ENCODE measurements around the gene HHATL. TPM values are rescaled to one million over a fixed set of nuclear protein-coding genes. Genes with fewer than 3 reads are reported as not detected.

HHATL gene
- total and polyA plus RNA-seq, 8 donors = 0.29 to 1.3 (median 1.0) TPM; not detected in 1

DNA sequence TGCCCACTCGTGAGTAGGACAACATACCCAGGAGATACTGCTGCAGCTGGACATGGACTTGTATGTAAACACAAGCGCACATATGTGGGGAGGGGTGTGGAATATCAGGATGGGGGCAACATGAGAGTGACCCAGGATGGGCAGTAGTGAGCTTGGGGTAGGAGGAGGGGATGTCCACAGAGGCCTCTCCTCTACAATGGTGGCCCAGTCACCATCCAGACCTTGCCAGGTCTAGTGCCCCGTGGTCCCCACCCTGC lies 49.4 kb downstream of the HHATL start:
- TF ChIP-seq, protein P1, sequence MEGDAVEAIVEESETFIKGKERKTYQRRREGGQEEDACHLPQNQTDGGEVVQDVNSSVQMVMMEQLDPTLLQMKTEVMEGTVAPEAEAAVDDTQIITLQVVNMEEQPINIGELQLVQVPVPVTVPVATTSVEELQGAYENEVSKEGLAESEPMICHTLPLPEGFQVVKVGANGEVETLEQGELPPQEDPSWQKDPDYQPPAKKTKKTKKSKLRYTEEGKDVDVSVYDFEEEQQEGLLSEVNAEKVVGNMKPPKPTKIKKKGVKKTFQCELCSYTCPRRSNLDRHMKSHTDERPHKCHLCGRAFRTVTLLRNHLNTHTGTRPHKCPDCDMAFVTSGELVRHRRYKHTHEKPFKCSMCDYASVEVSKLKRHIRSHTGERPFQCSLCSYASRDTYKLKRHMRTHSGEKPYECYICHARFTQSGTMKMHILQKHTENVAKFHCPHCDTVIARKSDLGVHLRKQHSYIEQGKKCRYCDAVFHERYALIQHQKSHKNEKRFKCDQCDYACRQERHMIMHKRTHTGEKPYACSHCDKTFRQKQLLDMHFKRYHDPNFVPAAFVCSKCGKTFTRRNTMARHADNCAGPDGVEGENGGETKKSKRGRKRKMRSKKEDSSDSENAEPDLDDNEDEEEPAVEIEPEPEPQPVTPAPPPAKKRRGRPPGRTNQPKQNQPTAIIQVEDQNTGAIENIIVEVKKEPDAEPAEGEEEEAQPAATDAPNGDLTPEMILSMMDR (IDR thresholded peaks at IDR 0.05) = no peak
- no peak for DNase-seq
- ATAC-seq = peak; percentile 1
- Histone ChIP-seq H3K27me3 (no peaks in the 10 kb centered on the region), H3K9me3 (no peaks in the 10 kb centered on the region), H3K36me3 (peaks cover 0 to 8% of the 10 kb centered on the region in 2 donors), H3K4me3 (peak overlapping the region; percentile 76 to 78), H3K27ac (peak overlapping the region; percentile 73 to 88), H3K4me1 (peaks cover 27 to 69% of the 10 kb centered on the region in 2 donors)
- intact Hi-C loops (cut with DNase I) = no loop called here

DNA sequence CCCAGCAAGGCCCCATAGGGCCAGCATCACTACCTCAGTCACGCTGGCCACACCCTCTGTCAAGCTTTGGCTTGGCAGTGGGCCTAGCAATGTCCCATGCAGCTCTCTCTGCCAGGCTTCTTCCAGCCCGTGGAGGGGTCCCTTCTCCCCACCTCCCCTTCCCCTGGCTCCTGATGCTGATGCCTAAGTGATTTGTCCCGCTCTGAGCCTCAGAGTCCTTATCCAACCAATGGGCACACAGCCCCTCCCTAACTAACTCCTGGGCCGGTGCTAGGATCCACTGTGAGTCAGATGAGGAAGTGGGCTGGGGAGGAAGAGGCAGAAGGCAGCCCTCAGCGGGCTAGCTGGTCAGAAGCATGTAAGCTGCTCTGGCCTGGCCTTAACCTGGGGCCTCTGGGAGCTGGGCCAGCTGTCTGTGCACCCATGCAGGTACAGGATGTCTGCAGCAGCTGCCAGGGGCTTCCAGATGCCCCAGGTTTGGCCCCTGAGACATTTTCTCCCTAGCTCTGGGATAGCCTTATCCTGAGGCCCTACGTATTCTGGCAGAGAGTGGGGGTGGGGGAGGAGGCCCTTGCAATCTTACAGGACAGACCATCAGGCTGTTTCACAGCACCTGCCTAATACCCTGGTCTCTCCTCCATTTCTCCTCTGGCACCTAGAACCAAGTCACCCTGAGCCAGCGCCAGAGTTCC lies 49.8 kb downstream of the HHATL start:
- peak; percentile 72 for ATAC-seq
- DNase-seq = peak in 2 of 4 donors; percentile 82 to 90
- H3K27me3 ChIP-seq = no peaks in the 10 kb centered on the region
- peak overlapping the region; percentile 73 to 88 for H3K27ac ChIP-seq
- intact Hi-C loops (cut with DNase I) = no loop called here
- H3K4me1 ChIP-seq = peaks cover 27 to 69% of the 10 kb centered on the region in 2 donors
- peak overlapping the region; percentile 76 to 78 for H3K4me3 ChIP-seq
- peaks cover 0 to 11% of the 10 kb centered on the region in 2 donors for H3K36me3 ChIP-seq
- TF ChIP-seq, protein P1 (IDR thresholded peaks at IDR 0.05) = no peak
- no peaks in the 10 kb centered on the region for H3K9me3 ChIP-seq

DNA sequence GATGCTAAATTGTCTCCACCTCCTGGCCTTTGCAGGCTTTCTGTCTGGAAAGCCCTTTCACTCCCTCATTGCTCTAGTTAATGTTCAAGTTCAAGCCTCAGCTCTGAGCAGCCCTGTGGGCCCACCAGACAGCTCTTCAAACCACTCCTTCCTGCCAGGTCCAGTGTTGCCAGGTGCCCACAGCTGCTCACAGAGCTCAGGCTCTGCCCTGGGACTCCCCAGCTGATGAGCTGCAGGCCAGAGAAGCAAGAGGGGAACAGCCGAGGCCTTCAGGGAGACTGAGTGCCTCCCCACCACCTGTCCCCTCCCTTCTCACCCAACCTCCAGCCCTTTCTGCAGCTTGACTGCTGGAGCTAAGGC lies 50.4 kb downstream of the HHATL start:
- intact Hi-C loops (cut with DNase I) = no loop called here
- DNase-seq = no peak
- Histone ChIP-seq H3K36me3 (peaks cover 0 to 16% of the 10 kb centered on the region in 2 donors), H3K27me3 (no peaks in the 10 kb centered on the region), H3K4me3 (peak overlapping the region in 1 of 2 donors; percentile 78), H3K4me1 (peaks cover 27 to 69% of the 10 kb centered on the region in 2 donors), H3K27ac (peak overlapping the region; percentile 73 to 88), H3K9me3 (no peaks in the 10 kb centered on the region)
- ATAC-seq = no peak
- TF ChIP-seq, protein P1 (IDR thresholded peaks at IDR 0.05) = no peak

DNA sequence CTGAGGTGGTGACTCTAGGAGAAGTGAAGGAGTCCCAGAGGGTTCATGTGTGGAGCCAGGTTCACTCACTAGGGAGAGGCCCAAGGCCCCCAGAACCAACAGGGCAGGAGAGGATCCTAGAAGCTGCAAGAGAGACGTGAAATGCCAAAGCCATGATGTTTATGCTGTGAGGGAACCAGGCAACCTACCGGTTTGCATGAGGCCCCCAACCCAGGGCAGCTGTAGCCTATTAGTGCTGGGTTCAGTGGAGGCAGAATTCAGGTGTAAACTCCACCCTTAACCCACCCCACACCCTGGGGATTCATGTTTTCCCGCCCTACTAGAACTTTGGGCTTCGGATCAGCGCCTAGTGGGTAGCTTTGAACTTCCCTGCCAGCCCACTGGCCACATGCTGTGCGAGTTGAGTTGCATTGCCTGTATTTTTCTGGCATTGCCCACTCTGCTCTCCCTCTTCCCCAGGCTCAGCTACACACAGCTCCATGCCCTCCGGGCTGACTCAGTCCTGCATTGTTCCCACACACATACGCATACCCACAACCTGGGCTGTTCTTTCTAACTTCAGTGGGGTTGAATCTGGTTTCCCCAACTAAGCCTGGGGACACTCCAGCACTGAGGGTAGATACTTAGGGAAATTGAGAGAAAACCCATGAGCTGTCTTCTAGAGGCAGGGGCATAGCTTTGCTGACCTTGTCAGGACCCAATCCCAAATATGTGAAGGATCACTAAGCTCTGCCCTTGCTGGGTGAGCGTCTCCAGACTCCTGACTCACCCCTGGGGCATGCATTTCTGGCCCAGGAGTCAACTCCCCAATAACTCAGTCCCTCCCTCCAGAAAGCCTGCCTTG lies 51.1 kb downstream of the HHATL start:
- Histone ChIP-seq H3K4me1 (peaks cover 27 to 67% of the 10 kb centered on the region in 2 donors), H3K4me3 (no peak overlapping the region), H3K27me3 (no peaks in the 10 kb centered on the region), H3K36me3 (peaks cover 0 to 22% of the 10 kb centered on the region in 2 donors), H3K9me3 (no peaks in the 10 kb centered on the region), H3K27ac (peak overlapping the region; percentile 13 to 88)
- ATAC-seq = no peak
- no peak for DNase-seq
- TF ChIP-seq, protein P1 (IDR thresholded peaks at IDR 0.05) = no peak
- intact Hi-C loops (cut with DNase I) = no loop called here

GRCh38 chr3:42649783-42650182 lies 52.8 kb downstream of the HHATL start:
- no peak for DNase-seq
- H3K27me3 ChIP-seq = no peaks in the 10 kb centered on the region
- H3K9me3 ChIP-seq = no peaks in the 10 kb centered on the region
- peaks cover 20 to 50% of the 10 kb centered on the region in 2 donors for H3K4me1 ChIP-seq
- peaks cover 0 to 38% of the 10 kb centered on the region in 2 donors for H3K36me3 ChIP-seq
- H3K4me3 ChIP-seq = no peak overlapping the region
- H3K27ac ChIP-seq = peak overlapping the region in 1 of 2 donors; percentile 39
- ATAC-seq = no peak
- TF ChIP-seq, protein P1 (IDR thresholded peaks at IDR 0.05) = no peak
- intact Hi-C loops (cut with DNase I) = no loop called here
